HepG2 (cell line): ENCODE data around the gene RNF123. TPM values are rescaled to one million over a fixed set of nuclear protein-coding genes. Genes with fewer than 3 reads are reported as not detected.

Experiments used
- CBX2 ChIP-seq, 2 experiments: fragments of 200-600 bp in 1 of 2; sonication (generic); formaldehyde crosslinking in 1 of 2; IDR thresholded peaks; 2 replicates each; pipeline versions ENCODE4 v1.7.0 to v1.8.1; 2018 to 2022; ENCODE audit warnings: low read depth in 2 of 2, low read length in 1 of 2, mild to moderate bottlenecking in 1 of 2, missing genetic modification reagents in 1 of 2
- GATA4 ChIP-seq: sonication (generic); IDR thresholded peaks from 2 replicates; pipeline ENCODE4 v1.6.1; 2016; ENCODE audit warnings: antibody characterized with exemption, low read depth, borderline replicate concordance
- JDP2 ChIP-seq: sonication (generic); formaldehyde crosslinking; IDR thresholded peaks from 2 replicates; pipeline ENCODE4 v1.8.1; 2022; ENCODE audit warnings: missing genetic modification reagents, borderline replicate concordance
- MBD4 ChIP-seq: IDR thresholded peaks from 2 replicates; pipeline ENCODE4 v1.6.1; 2012; ENCODE audit warnings: low read length, inconsistent platforms, borderline replicate concordance
- NFIB ChIP-seq: sonication (generic); formaldehyde crosslinking; IDR thresholded peaks from 2 replicates; pipeline ENCODE4 v1.9.0; 2021; ENCODE audit warnings: missing genetic modification reagents, mild to moderate bottlenecking, borderline replicate concordance
- RERE ChIP-seq: IDR thresholded peaks from 2 replicates; pipeline ENCODE4 v1.6.1; 2016; ENCODE audit warnings: low read depth, missing genetic modification reagents, missing compliant biosample characterization
- SATB2 ChIP-seq: sonication (generic); formaldehyde crosslinking; IDR thresholded peaks from 2 replicates; pipeline ENCODE4 v1.5.0; 2020; ENCODE audit warnings: missing genetic modification reagents
- SCMH1 ChIP-seq: sonication (generic); formaldehyde crosslinking; IDR thresholded peaks from 2 replicates; pipeline ENCODE4 v1.9.0; 2021; ENCODE audit warnings: missing genetic modification reagents, mild to moderate bottlenecking, borderline replicate concordance
- SP1 ChIP-seq, 2 experiments: fragments of 450-650 bp in 1 of 2; sonication (generic) in 1 of 2; formaldehyde crosslinking in 1 of 2; IDR thresholded peaks; 2 replicates each; pipeline versions ENCODE4 v1.4.0 to v1.6.1; 2016 to 2020; ENCODE audit warnings: missing genetic modification reagents in 1 of 2
- ZC3H13 ChIP-seq: sonication (generic); formaldehyde crosslinking; IDR thresholded peaks from 2 replicates; pipeline ENCODE4 v1.8.1; 2023; ENCODE audit warnings: mild to moderate bottlenecking, missing genetic modification reagents, moderate library complexity
- ZMAT3 ChIP-seq: sonication (generic); formaldehyde crosslinking; conservative IDR thresholded peaks from 2 replicates; pipeline ENCODE4 v1.7.0; 2021; ENCODE audit warnings: missing genetic modification reagents
- ZNF781 ChIP-seq: sonication (generic); formaldehyde crosslinking; IDR thresholded peaks from 2 replicates; pipeline ENCODE4 v1.5.1; 2020; ENCODE audit warnings: borderline replicate concordance, mild to moderate bottlenecking, missing genetic modification reagents; ENCODE audit errors: not compliant biosample characterization
- ZNF83 ChIP-seq: sonication (generic); formaldehyde crosslinking; IDR thresholded peaks from 2 replicates; pipeline ENCODE4 v1.4.0; 2020; ENCODE audit warnings: missing genetic modification reagents, mild to moderate bottlenecking, borderline replicate concordance
- polyA plus RNA-seq, 8 experiments: library from polyadenylated mRNA; depleted of rRNA in 3 of 8; stranded (reverse) in 7 of 8; unstranded in 1 of 8; fragments of >200 nt; fragmentation: Illumina TruSeq in 4 of 8; extraction: Trizol in 4 of 8; gene quantifications; 2 replicates each; pipeline versions ENCODE4 v1.2.1 to v1.2.3, GENCODE V29; 2011 to 2016; ENCODE audit warnings: low read depth in 4 of 8, missing spikeins in 1 of 8, mixed read lengths in 1 of 8; ENCODE audit not compliant: insufficient read depth in 1 of 8
- total RNA-seq, 5 experiments: library from RNA; depleted of rRNA; stranded (reverse); fragments of >200 nt; fragmentation: Illumina TruSeq; extraction: Trizol; gene quantifications; 2 replicates each; pipeline ENCODE4 v1.2.3, GENCODE V29; 2016; ENCODE audit warnings: low read depth in 1 of 5
- TF ChIP-seq, protein P1 (sequence below): sonication (generic); formaldehyde crosslinking; IDR thresholded peaks from 2 replicates; pipeline ENCODE4 v1.5.0; 2020; ENCODE audit warnings: missing genetic modification reagents
- TF ChIP-seq, protein P2 (sequence below): sonication (generic); formaldehyde crosslinking; IDR thresholded peaks from 2 replicates; pipeline ENCODE4 v1.5.0; 2020; ENCODE audit warnings: mild to moderate bottlenecking, missing genetic modification reagents
- TF ChIP-seq, protein P3 (sequence below): sonication (generic); formaldehyde crosslinking; conservative IDR thresholded peaks from 2 replicates; pipeline ENCODE4 v1.8.0; 2022; ENCODE audit warnings: missing genetic modification reagents

RNF123 gene
- total and polyA plus RNA-seq, 2 of the 13 experiments (the other 11 are each of a cell fraction or from before 2014, with no cell fraction given): 29.9 to 82.2 TPM

DNA sequence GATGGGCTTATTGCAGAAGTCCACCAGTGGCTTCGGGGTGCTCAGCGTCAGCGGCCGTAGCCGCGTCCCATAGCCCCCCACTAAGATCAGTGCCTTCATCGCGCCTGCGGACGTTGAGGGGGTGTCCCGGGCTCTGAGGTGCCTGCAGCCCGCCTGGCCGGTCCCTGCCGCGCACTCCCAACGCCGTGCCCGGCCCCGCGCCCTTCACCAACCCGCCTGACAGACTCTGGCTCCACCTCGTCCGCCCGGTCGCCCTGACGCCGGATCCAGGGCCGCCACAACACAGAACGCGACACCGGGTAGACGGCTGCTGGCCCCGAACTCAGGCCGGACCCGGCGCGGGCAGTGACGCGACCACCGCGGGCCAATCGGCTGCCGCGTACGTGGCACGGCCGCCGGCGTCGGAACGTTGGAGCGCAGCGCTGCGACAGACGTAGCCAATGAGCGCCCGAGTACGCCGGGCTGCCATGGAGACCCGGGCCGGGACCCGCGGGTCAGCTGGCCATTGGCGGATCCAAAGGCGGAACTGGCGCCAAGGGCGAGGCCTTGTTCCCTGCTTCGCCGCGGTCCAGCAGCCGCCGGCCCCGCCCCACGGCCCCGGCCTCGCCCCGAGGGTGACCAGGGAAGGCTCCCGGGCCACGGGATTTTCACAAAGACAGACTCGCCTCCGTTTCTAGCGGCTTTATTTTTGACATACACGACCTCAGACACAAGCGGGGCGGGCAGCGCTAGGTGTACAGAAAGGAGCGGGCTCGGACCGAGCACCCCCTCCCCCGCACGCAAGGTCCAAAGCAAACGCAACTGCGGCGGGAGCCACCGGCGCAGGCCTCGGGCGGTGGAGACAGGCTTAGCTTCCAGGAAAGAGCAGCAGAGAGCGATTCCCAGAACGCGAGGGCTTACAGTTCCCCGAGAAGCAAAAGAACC, 34.5 kb downstream of the RNF123 start, which contains the start of gene GMPPB (continued):
- TF ChIP-seq, protein P1, sequence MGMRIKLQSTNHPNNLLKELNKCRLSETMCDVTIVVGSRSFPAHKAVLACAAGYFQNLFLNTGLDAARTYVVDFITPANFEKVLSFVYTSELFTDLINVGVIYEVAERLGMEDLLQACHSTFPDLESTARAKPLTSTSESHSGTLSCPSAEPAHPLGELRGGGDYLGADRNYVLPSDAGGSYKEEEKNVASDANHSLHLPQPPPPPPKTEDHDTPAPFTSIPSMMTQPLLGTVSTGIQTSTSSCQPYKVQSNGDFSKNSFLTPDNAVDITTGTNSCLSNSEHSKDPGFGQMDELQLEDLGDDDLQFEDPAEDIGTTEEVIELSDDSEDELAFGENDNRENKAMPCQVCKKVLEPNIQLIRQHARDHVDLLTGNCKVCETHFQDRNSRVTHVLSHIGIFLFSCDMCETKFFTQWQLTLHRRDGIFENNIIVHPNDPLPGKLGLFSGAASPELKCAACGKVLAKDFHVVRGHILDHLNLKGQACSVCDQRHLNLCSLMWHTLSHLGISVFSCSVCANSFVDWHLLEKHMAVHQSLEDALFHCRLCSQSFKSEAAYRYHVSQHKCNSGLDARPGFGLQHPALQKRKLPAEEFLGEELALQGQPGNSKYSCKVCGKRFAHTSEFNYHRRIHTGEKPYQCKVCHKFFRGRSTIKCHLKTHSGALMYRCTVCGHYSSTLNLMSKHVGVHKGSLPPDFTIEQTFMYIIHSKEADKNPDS (CRISPR knock-in tag): no peak
- TF ChIP-seq MBD4 (no peak), CBX2 (IDR thresholded peaks at IDR 0.05; ENCODE audit: low read depth, low read length) (no peak), CBX2 (CRISPR knock-in tag; IDR thresholded peaks at IDR 0.05; ENCODE audit: low read depth) (no peak), SCMH1 (CRISPR knock-in tag) (no peak), ZNF83 (no peak), ZMAT3 (CRISPR knock-in tag) (0 out of 2 replicates have a peak, but pooled peaks have one; percentile 41), RERE (CRISPR knock-in tag) (no peak), JDP2 (CRISPR knock-in tag) (no peak; the same call in 1 of the 2 replicates), NFIB (CRISPR knock-in tag) (no peak), ZNF781 (no peak), GATA4 (no peak), ZC3H13 (CRISPR knock-in tag) (peak; percentile 97), SATB2 (CRISPR knock-in tag) (no peak), SP1 (IDR thresholded peaks at IDR 0.05) (no peak), SP1 (CRISPR knock-in tag; IDR thresholded peaks at IDR 0.05) (peak; percentile 53)
- TF ChIP-seq, protein P2, sequence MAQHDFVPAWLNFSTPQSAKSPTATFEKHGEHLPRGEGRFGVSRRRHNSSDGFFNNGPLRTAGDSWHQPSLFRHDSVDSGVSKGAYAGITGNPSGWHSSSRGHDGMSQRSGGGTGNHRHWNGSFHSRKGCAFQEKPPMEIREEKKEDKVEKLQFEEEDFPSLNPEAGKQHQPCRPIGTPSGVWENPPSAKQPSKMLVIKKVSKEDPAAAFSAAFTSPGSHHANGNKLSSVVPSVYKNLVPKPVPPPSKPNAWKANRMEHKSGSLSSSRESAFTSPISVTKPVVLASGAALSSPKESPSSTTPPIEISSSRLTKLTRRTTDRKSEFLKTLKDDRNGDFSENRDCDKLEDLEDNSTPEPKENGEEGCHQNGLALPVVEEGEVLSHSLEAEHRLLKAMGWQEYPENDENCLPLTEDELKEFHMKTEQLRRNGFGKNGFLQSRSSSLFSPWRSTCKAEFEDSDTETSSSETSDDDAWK: no peak
- TF ChIP-seq, protein P3, sequence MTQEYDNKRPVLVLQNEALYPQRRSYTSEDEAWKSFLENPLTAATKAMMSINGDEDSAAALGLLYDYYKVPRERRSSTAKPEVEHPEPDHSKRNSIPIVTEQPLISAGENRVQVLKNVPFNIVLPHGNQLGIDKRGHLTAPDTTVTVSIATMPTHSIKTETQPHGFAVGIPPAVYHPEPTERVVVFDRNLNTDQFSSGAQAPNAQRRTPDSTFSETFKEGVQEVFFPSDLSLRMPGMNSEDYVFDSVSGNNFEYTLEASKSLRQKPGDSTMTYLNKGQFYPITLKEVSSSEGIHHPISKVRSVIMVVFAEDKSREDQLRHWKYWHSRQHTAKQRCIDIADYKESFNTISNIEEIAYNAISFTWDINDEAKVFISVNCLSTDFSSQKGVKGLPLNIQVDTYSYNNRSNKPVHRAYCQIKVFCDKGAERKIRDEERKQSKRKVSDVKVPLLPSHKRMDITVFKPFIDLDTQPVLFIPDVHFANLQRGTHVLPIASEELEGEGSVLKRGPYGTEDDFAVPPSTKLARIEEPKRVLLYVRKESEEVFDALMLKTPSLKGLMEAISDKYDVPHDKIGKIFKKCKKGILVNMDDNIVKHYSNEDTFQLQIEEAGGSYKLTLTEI (CRISPR knock-in tag): no peak
